Measurements from ENCODE around the gene FXYD6.
"Not testable (repeated sequence)": the region's sequence is repeated elsewhere in the genome, so short reads cannot be mapped to it uniquely, and the experiment has no call there.

Gene FXYD6

GRCh38 chr11:117814766-117815261, 61.6 kb downstream of the FXYD6 start:
- peak; percentile 46 for DNase-seq

GRCh38 chr11:117814204-117814765, 62.2 kb downstream of the FXYD6 start:
- no peak for DNase-seq

GRCh38 chr11:117810056-117810451, 66.4 kb downstream of the FXYD6 start:
- DNase-seq = not testable (repeated sequence)

- peak; percentile 69 for DNase-seq
Observed at GRCh38 chr11:117809236-117810055, 67.0 kb downstream of the FXYD6 start.

GRCh38 chr11:117808784-117809183, 67.7 kb downstream of the FXYD6 start:
- no peak for DNase-seq

GRCh38 chr11:117807482-117808327, 68.8 kb downstream of the FXYD6 start:
- peak; percentile 58 for DNase-seq

- no peak for DNase-seq
Observed at GRCh38 chr11:117806846-117807245, 69.6 kb downstream of the FXYD6 start.

- no peak for DNase-seq
Observed at GRCh38 chr11:117805045-117805444, 71.4 kb downstream of the FXYD6 start.

- DNase-seq = no peak
Observed at GRCh38 chr11:117803896-117804295, 72.6 kb downstream of the FXYD6 start.

GRCh38 chr11:117799634-117800033, 76.8 kb downstream of the FXYD6 start:
- no peak for DNase-seq

GRCh38 chr11:117796872-117797529, 79.5 kb downstream of the FXYD6 start, which contains the start of gene DSCAML1:
Gene DSCAML1 (minus strand): TSS chr11:117797216. CDS start chr11:117797079, 137 bp downstream.
- no peak for DNase-seq

GRCh38 chr11:117796456-117796871, 80.0 kb downstream of the FXYD6 start:
- no peak for DNase-seq

GRCh38 chr11:117795638-117796455, 80.6 kb downstream of the FXYD6 start:
- DNase-seq = no peak

- DNase-seq = no peak
Observed at GRCh38 chr11:117794772-117795629, 81.5 kb downstream of the FXYD6 start.

GRCh38 chr11:117794135-117794534, 82.3 kb downstream of the FXYD6 start:
- DNase-seq = no peak

GRCh38 chr11:117793583-117793982, 82.9 kb downstream of the FXYD6 start:
- no peak for DNase-seq

- DNase-seq = no peak
Observed at GRCh38 chr11:117792992-117793391, 83.5 kb downstream of the FXYD6 start.

- peak; percentile 42 for DNase-seq
Observed at GRCh38 chr11:117792241-117792640, 84.2 kb downstream of the FXYD6 start.

GRCh38 chr11:117790279-117790678, 86.2 kb downstream of the FXYD6 start:
- DNase-seq = no peak

GRCh38 chr11:117789241-117789640, 87.2 kb downstream of the FXYD6 start:
- no peak for DNase-seq

All from NCI-H2227 treated with DMSO at 0.1 percent for 48 hours (cell line).